NB4 (cell line): ENCODE results near the gene NGF.
"Not testable (repeated sequence)": the region's sequence is repeated elsewhere in the genome, so short reads cannot be mapped to it uniquely, and the experiment has no call there.

Experiments
- MYC ChIP-seq: IDR thresholded peaks from 2 replicates; pipeline ENCODE4 v1.6.1; 2011; ENCODE audit warnings: low read depth, low read length
- POLR2A ChIP-seq: IDR thresholded peaks from 2 replicates; pipeline ENCODE4 v1.6.1; 2011; ENCODE audit warnings: mild to moderate bottlenecking; ENCODE audit not compliant: insufficient read length; ENCODE audit errors: extremely low read depth
- TF ChIP-seq, protein P1 (sequence below): IDR thresholded peaks from one replicate; pipeline ENCODE4 v1.5.1; 2012; ENCODE audit warnings: low read depth, low read length
- TF ChIP-seq, protein P2 (sequence below): IDR thresholded peaks from 2 replicates; pipeline ENCODE4 v1.6.1; 2011; ENCODE audit warnings: low read depth, low read length

DNA sequence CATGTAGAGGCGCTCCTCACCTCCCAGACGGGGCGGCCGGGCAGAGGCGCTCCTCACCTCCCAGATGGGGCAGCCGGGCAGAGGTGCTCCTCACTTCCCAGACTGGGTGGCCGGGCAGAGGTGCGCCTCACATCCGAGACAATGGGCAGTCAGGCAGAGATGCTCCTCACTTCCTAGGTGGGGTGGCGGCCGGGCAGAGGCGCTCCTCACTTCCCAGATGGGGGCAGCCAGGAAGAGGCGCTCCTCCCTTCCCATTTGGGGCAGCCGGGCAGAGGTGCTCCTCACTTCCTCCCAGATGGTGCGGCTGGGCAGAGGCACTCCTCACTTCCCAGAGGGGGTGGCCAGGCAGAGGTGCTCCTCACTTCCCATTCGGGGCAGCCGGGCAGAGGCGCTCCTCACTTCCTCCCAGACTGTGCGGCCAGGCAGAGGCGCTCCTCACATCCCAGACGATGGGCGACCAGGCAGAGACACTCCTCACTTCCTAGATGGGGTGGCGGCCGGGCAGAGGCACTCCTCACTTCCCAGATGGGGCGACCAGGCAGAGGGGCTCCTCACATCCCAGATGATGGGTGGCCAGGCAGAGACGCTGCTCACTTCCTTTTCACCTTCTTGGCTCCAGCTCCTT lies 22.6 kb upstream of the NGF start:
- TF ChIP-seq POLR2A, MYC: not testable (repeated sequence)
- TF ChIP-seq, protein P1, sequence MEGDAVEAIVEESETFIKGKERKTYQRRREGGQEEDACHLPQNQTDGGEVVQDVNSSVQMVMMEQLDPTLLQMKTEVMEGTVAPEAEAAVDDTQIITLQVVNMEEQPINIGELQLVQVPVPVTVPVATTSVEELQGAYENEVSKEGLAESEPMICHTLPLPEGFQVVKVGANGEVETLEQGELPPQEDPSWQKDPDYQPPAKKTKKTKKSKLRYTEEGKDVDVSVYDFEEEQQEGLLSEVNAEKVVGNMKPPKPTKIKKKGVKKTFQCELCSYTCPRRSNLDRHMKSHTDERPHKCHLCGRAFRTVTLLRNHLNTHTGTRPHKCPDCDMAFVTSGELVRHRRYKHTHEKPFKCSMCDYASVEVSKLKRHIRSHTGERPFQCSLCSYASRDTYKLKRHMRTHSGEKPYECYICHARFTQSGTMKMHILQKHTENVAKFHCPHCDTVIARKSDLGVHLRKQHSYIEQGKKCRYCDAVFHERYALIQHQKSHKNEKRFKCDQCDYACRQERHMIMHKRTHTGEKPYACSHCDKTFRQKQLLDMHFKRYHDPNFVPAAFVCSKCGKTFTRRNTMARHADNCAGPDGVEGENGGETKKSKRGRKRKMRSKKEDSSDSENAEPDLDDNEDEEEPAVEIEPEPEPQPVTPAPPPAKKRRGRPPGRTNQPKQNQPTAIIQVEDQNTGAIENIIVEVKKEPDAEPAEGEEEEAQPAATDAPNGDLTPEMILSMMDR = not testable (repeated sequence)
- TF ChIP-seq, protein P2, sequence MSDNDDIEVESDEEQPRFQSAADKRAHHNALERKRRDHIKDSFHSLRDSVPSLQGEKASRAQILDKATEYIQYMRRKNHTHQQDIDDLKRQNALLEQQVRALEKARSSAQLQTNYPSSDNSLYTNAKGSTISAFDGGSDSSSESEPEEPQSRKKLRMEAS = not testable (repeated sequence)
